ENCODE measurements around the gene GADD45GIP1.
"Not testable (repeated sequence)": the region's sequence is repeated elsewhere in the genome, so short reads cannot be mapped to it uniquely, and the experiment has no call there.

GADD45GIP1 gene

GRCh38 chr19:12987781-12988180, 30.8 kb upstream of the GADD45GIP1 start:
- no peak for DNase-seq

GRCh38 chr19:12987190-12987589, 30.2 kb upstream of the GADD45GIP1 start:
- no peak for DNase-seq

DNA sequence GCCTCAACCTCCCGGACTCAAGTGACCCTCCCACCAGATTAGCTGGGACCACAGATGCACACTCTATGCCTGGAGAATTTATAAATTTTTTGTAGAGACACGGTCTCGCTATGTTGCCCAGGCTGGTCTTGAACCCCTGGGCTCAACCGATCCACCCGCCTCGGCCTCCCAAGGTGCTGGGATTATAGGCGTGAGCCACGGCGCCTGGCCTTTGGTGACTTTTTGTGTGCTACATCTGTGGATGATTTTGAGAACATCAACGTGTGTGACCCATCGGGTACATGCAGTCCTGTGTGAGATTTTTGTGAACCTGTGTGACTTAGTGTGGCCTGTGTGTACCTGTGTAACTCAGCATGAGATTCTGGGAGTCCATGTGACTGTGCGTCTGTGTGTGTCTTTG, 29.7 kb upstream of the GADD45GIP1 start:
- no peak for DNase-seq

DNA sequence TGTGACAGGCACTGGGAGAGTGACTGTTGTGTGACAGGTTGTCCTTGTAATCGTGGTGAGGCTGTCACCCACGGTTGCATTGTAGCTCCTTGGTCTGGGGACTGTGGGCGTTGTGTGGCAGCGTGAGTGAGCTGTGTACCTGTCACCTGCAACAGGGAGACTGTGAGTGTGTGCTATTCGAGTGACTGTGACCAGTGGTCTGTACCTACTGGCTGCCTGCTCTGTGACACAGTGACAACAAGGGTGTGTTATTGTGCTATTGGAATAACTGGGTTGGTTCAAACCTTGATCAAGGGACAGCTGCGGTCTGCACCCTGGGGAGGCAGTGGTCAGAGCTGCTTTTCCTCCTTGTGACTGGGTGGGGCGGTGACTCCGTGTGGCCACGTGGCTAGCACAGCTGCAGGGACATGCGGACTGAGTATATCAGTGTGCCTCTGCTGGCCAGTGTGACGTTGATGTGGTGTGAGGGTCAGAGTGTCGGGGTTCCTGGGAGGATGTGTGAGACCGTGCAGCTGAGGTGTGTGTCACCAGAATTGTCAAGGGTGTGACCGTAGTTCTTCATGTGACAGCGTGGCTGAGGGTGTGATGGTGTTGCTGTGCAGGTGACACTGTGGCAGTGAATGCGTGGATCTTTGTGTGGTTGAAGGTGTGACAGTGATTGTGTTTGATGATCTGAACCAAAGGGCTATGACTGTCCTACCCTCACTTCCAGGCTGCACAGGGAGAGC, 28.2 kb upstream of the GADD45GIP1 start:
- no peak for DNase-seq

- DNase-seq, result no peak
These were observed 27.6 kb upstream of the GADD45GIP1 start for GRCh38 chr19:12984683-12985048.

DNA sequence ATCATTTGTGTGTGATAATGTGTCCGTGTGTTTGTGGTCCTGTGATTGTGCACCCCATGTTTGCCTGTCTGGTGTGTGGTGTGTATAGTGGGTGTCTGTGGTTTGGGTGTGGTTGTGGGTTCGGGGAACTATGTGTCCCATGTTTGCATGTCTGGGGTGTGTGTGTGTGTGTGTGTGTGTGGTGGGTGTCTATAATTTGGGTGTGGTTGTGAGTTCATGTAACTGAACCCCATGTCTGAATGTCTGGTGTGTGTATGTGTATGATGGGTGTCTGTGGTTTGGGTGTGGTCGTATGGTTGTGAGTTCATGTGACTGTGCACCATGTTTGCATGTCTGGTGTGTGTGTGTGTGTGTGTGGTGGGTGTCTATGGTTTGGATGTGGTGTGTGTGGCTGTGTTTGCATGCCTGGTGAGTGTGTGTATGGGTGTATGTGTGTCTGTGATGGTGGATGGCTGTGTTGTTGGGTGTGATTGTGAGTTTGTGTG, 27.2 kb upstream of the GADD45GIP1 start:
- no peak for DNase-seq

DNA sequence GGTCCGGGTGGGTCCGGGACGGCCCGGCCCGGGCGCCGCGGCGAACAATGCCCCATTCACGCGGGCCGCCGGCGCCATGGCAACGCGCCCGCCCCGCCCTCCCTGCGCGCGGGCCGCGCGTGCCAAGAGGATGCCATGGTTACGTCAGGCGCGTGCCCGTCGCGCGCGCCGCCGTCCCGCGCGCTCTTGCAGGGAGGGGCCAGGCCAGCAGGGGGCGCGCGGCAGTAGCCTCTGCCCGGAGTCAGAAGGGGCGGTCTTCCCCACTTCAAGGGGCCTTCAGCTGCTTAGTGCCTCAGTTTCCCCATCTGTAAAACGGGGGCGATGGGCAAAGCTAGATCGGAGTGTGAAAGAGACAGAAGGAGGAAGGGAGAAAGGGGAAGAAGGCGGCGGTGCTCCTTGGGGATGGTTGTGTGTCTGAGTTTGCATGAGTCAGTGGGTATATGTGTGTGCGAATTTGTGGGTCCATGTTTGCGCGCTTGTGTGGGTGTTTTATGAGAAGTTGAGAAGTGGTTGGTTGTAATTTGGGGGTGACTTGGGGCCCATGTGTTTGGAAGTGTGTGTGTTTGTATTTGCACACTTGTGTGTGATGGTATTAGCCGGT, 26.6 kb upstream of the GADD45GIP1 start:
- peak; percentile 78 for DNase-seq

DNA sequence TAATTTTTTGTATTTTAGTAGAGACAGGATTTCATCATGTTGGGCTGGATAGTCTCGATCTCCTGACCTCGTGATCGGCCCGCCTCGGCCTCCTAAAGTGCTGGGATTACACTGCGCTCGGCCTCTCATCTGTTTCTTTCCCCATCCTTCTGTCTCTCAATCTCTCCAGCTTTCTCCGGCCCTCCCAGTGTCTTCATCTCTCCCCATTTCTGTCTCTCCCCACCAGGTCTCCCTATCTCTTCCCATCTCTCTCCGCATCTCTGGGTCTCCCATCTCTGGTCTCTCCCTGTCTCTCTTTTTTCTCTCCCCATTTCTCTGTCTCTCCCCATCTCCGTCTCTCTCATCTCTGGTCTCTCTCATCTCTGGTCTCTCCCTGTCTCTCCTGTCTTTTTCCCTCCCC, 26.1 kb upstream of the GADD45GIP1 start:
- no peak for DNase-seq

DNA sequence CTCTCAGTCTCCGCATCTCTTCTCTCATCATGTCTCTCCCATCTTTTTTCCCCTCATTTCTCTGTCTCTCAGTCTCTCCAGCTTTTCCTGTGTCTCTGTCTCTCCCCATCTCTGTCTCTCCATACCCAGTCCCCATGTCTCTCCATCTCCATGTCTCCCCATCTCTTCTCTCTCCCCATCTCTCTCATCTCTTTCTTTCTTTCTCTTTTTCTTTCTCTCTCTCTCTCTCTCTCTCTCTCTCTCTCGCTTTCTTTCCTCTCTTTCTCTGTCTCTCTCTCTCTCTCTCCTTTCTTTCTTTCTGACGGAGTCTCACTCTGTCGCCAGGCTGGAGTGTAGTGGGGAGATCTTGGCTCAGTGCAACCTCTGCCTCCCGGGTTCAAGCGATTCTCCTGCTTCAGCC, 25.6 kb upstream of the GADD45GIP1 start:
- DNase-seq, result no peak

DNA sequence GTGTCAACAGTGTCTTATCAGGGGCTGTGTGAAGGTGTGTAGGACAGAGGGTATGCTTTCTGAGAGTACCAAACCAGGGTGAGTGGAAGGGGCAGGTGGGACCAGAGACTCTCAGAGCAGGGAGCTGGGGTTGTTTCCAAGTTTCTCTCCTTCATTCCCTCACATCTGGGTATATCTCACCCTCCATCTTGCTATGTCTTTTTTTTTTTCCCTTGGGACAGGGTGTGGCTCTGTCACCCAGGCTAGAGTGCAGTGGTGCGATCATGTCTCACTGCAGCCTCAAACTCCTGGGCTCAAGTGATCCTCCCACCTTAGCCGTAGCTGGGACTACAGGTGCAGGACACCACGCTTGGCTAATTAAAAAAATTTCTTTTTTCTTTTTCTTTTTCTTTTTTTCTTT, 23.0 kb upstream of the GADD45GIP1 start:
- no peak for DNase-seq

DNA sequence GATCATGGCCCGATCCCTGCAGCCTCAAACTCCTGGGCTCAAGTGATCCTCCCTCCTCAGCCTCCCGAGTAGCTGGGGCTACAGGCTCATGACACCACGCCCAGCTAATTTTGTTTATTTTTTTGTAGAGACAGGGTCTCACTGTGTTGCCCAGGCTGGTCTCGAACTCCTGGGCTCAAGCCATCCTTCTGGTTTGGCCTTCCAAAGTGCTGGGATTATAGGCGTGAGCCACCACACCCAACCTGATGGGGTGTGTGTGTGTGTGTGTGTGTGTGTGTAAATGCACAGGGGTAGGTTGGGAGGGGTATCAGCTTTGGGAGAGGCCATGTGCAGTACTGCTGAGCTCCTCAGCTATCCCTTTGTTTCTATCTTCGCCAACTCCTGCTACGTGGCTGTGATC, 19.1 kb upstream of the GADD45GIP1 start:
- DNase-seq, result not testable (repeated sequence)

DNA sequence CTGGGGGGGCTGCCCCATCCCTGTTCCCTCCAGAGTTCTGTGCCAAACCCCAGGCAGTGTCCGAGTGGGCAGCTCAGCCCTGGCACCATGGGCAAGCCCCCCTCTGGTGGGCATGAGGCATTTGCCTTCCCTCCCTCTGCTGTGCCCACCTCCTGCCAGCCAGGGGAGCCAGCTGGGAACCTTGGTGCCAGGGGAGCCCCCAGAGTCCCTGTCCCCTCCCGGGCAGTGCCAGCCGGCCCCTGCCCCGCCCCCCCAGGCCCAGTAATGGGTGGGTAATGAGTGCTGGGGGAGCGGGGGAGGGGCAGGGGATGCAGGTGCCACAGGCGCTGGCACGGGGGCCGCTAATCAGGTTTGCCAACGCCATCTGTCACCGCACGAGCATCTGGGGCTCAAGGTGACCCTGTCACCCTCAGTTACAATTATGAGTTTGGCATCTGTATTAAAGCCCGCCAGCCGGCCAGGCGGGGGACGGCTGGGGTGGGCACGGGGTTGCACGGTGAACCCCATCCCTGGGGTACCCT, 18.3 kb upstream of the GADD45GIP1 start:
- DNase-seq, result no peak

DNA sequence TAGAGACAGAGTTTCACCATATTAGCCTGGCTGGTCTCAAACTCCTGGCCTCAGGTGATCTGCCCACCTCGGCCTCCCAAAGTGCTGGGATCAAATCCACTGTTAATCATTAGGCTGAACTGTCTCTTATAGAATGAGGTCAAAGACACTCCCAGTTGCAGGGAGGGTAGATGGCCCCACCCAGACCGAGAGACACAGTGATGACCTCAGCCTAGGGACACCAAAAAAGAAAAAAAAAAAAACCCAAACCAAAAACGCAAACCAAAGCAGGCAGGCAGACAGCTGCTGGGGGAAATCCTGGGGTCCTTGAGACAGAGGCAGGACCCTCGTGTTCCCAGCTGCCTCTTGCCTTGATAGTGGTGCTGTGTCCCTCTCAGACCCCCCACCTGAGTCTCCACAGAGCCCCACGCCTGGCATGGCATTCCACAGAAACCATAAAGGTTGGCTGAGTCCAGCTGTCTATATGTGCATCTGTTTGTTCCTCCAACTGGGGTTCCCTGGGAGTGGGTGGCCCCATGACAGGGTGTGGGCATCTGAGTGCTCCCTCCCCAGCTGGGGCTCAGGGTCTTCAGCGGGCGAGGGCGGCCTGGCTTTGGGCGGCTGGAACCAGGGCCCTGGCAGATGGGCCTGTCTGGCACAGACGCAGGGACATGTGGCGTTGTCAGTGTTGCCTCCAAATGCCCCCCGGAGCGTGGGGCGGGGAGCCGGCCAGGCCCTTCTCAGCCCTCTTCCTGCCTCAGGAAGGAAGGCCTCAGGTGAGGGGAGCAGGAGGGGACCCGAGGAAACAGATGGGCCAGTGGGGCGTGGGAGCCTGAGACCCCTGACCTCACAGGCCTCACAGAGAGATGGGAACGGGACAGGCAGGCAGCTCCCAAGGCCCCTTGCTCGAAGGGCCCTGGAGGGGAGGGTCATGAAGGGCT, 17.5 kb upstream of the GADD45GIP1 start:
- DNase-seq, result no peak

- no peak for DNase-seq
These were observed 16.2 kb upstream of the GADD45GIP1 start for GRCh38 chr19:12973236-12973635.

- no peak for DNase-seq
These were observed 13.2 kb upstream of the GADD45GIP1 start for GRCh38 chr19:12970070-12970820.

DNA sequence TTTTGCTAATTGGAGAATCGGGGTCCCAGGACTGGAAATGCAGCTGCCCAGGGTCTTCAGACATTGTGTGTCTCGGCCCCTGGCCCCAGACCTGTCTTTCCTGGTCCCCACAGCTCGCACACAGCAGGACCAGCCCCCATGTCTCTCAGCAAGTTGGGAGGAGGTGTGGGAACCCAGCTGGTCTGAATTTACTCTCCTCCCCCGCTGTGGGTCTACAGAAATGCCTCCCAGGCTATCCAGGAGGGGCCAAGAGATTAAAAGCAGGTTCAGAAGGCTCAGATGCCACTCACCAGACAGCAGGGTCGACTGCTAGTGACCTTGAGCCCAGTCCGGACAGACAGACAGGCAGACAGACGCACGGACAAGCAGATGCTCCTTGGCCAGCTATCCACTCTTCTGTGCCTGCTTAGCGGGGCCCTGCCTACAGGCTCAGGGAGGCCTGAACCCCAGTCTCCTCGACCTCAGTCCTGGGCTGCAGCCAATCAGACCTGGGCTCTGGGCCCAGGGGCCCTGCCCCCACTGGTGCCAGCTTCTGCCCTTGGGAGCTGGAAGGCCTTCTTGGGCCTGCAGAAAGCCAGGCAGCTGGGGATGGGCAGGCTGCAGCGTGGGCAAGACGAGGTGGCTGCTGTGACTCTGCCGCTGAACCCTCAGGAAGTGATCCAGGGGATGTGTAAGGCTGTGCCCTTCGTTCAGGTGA, 12.4 kb upstream of the GADD45GIP1 start, which contains the start of gene DAND5:
TSS of gene DAND5 (plus strand) at position 285 of the 697 bp plus-strand sequence. CDS start at position 370, 85 bp downstream.
- DNase-seq, result no peak

DNA sequence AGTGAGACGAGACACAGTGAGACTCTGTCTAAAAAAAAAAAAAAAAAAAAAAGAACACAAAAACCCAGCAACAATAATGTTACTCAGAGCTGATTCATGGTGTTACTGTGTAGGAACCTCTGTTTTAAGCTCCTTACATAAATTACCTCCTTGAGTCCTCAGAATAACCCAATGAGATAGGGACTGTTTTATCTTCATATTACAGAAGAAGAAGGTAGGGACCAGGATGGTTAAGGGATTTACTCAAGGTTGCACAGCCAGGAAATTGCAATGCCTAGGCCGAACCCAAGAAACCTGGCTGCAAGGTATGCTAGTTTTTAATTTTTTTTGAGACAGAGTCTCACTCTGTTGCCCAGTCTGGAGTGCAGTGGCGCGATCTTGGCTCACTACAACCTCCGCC, 10.9 kb upstream of the GADD45GIP1 start:
- no peak for DNase-seq

DNA sequence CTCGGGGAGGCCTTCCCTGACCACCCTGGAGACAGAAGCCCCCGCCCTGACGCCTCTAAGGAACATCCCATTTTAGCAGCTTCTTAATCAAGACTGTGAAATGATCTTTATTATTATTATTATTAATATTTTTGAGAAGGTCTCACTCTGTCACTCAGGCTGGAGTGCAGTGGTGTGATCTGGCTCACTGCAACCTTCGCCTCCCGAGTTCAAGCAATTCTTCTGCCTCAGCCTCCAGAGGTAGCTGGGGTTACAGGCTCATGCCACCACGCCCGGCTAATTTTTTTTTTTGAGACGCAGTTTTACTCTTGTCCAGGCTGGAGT, 8.8 kb upstream of the GADD45GIP1 start:
- DNase-seq, result no peak

GRCh38 chr19:12965017-12965811, 8.2 kb upstream of the GADD45GIP1 start:
- DNase-seq, result peak; percentile 73

DNA sequence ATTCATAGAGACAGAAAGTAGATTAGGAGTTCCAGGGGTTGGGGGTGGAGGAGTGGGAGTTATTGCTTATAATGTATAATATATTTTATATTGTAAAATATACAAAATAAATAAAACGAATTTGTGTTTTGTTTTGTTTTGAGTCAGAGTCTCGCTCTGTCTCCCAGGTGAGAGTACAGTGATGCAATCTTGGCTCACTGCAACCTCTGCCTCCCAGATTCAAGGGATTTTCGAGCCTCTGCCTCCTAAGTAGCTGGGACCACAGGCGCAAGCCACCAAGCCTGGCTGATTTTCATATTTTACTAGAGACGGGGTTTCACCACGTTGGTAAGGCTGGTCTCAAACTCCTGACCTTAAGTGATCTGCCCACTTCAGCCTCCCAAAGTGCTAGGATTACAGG, 2.5 kb upstream of the GADD45GIP1 start:
- no peak for DNase-seq

DNA sequence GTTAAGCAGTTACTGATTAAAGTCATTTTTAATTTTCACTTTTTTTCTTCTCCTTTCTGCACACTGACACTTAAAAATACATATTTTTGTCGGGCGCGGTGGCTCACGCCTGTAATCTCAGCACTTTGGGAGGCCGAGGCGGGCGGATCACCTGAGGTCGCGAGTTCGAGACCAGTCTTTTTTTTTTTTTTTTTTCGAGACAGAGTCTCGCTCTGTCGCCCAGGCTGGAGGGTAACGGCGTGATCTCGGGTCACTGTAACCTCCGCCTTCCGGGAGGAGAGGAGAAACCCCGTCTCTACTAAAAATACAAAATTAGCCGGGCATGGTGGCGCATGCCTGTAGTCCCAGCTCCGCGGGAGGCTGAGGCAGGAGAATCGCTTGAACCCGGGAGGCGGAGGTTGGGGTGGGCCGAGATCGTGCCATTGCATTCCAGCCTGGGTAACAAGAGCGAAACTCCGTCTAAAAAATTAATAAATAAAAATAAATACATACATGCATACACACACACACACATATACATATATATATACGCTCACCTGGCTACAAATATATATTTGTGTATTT, 448 bp upstream of the GADD45GIP1 start:
- DNase-seq, result not testable (repeated sequence)
